Measurements from ENCODE around the gene OR1N1. TPM values are rescaled to one million over a fixed set of nuclear protein-coding genes. Genes with fewer than 3 reads are reported as not detected.

OR1N1 gene
- total and polyA plus RNA-seq, 2 of the 4 experiments (the other 2 are of a cell fraction): not detected

DNA sequence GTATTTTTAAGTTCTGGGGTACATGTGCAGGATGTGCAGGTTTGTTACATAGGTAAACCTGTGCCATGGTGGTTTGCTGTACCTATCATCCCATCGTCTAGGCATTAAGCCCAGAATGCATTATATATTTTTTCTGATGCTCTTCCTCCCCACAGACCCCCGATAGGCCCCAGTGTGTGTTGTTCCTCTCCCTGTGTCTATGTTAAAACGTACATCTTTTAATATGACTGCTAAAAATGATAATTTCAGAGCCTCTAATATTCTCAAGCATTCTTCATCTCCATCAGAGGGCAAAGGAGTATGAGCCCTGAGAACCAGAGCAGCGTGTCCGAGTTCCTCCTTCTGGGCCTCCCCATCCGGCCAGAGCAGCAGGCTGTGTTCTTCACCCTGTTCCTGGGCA is 16.6 kb downstream of the OR1N1 start, which contains the start of gene OR1J2:
OR1J2 (plus strand) TSS at position 301 of the 400 bp plus-strand sequence; CDS start at position 301, 0 bp downstream.
- Histone ChIP-seq H2BK120ac (ENCODE audit: low read depth, low read length) (no peak within 1 kb of the TSS), H3K9me3 (ENCODE audit: control insufficient read depth, insufficient read depth, low read length) (no peaks in the 10 kb centered on the region), H3K27me3 (ENCODE audit: control insufficient read depth, insufficient read depth, low read length) (peaks cover 16% of the 10 kb centered on the region), H2BK20ac (ENCODE audit: low read depth, low read length) (no peak within 1 kb of the TSS), H3K9ac (ENCODE audit: low read depth, low read length) (no peak within 1 kb of the TSS), H3K4ac (ENCODE audit: low read depth, low read length) (no peak within 1 kb of the TSS), H3K14ac (replicated peaks; ENCODE audit: low read depth, low read length) (no peak within 1 kb of the TSS), H3K4me2 (ENCODE audit: low read depth, low read length) (no peak within 1 kb of the TSS), H2AK9ac (replicated peaks; ENCODE audit: low read depth, low read length, poor library complexity) (no peak within 1 kb of the TSS), H4K8ac (ENCODE audit: low read depth in 2 of 2, low read length in 2 of 2) (no peak within 1 kb of the TSS), H3K4me3 (ENCODE audit: insufficient read depth, low read depth, low read length) (no peak within 1 kb of the TSS), H3K56ac (ENCODE audit: extremely low read depth, insufficient read depth, low read length) (no peak within 1 kb of the TSS), H4K91ac (ENCODE audit: insufficient read depth, low read depth, low read length) (no peak within 1 kb of the TSS), H2AK5ac (ENCODE audit: low read depth, low read length) (no peak within 1 kb of the TSS), H2BK15ac (ENCODE audit: low read depth, low read length) (no peak within 1 kb of the TSS), H4K20me1 (ENCODE audit: insufficient read depth, low read length) (no peaks in the 10 kb centered on the region), H2BK5ac (ENCODE audit: low read depth, low read length, poor library complexity, severe bottlenecking) (no peak within 1 kb of the TSS), H3K4me1 (ENCODE audit: control insufficient read depth, insufficient read depth, low read length) (no peaks in the 10 kb centered on the region), H3K79me1 (ENCODE audit: low read depth in 1 of 2, low read length in 2 of 2) (no peaks in the 10 kb centered on the region), H2AFZ (replicated peaks; ENCODE audit: low read length, poor library complexity) (no peak within 1 kb of the TSS), H3K18ac (ENCODE audit: low read depth, low read length) (no peak within 1 kb of the TSS), H4K5ac (ENCODE audit: low read depth, low read length) (no peak within 1 kb of the TSS), H3K9me1 (ENCODE audit: insufficient read depth, low read length) (no peaks in the 10 kb centered on the region), H3K23ac (ENCODE audit: low read depth, low read length) (no peak within 1 kb of the TSS), H3K27ac (ENCODE audit: insufficient read depth, low read length) (no peak within 1 kb of the TSS), H3K36me3 (ENCODE audit: control insufficient read depth, insufficient read depth, low read length) (no peaks in the 10 kb centered on the region)
- DNase-seq (no peak), ATAC-seq (ENCODE audit: low read depth) (no peak)
- CTCF ChIA-PET: interaction anchor here (0.5 to 1.5 kb wide), 3 partner anchors 12 to 72 kb away, joined by 3 to 7 read pairs (median 4); no protein-coding TSS in a partner anchor
- WGBS, 2 experiments (ENCODE audit: extremely low coverage in 2 of 2, insufficient read length in 1 of 2): 64% methylated on average over 2 of the region's 6 CpGs; no CpG with 5 or more reads in 1 of the 2 experiments
- in situ Hi-C loops (cut with MboI; ENCODE audit: low sequenced_read_pairs): no loop called here
- no TSS peak for BruUV-seq (replicated peaks)
- intact Hi-C loops (cut with micrococcal nuclease): no loop called here
- no peak for TF ChIP-seq POLR2A (IDR thresholded peaks at IDR 0.05; ENCODE audit: low read depth, low read length)
- TF ChIP-seq RCOR1 (IDR thresholded peaks at IDR 0.05; ENCODE audit: insufficient replicate concordance, low read length): no peak
- no peak for TF ChIP-seq CEBPB (IDR thresholded peaks at IDR 0.05; ENCODE audit: low read depth, low read length)
- TF ChIP-seq, protein P1, sequence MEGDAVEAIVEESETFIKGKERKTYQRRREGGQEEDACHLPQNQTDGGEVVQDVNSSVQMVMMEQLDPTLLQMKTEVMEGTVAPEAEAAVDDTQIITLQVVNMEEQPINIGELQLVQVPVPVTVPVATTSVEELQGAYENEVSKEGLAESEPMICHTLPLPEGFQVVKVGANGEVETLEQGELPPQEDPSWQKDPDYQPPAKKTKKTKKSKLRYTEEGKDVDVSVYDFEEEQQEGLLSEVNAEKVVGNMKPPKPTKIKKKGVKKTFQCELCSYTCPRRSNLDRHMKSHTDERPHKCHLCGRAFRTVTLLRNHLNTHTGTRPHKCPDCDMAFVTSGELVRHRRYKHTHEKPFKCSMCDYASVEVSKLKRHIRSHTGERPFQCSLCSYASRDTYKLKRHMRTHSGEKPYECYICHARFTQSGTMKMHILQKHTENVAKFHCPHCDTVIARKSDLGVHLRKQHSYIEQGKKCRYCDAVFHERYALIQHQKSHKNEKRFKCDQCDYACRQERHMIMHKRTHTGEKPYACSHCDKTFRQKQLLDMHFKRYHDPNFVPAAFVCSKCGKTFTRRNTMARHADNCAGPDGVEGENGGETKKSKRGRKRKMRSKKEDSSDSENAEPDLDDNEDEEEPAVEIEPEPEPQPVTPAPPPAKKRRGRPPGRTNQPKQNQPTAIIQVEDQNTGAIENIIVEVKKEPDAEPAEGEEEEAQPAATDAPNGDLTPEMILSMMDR (conservative IDR thresholded peaks at IDR 0.05; ENCODE audit: low read depth, low read length): no peak
- TF ChIP-seq BHLHE40 (IDR thresholded peaks at IDR 0.05; ENCODE audit: low read depth, low read length): no peak
- TF ChIP-seq, protein P2, sequence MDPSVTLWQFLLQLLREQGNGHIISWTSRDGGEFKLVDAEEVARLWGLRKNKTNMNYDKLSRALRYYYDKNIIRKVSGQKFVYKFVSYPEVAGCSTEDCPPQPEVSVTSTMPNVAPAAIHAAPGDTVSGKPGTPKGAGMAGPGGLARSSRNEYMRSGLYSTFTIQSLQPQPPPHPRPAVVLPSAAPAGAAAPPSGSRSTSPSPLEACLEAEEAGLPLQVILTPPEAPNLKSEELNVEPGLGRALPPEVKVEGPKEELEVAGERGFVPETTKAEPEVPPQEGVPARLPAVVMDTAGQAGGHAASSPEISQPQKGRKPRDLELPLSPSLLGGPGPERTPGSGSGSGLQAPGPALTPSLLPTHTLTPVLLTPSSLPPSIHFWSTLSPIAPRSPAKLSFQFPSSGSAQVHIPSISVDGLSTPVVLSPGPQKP (IDR thresholded peaks at IDR 0.05; ENCODE audit: borderline replicate concordance, low read depth, low read length): no peak
- TF ChIP-seq MAZ (IDR thresholded peaks at IDR 0.05; ENCODE audit: borderline replicate concordance, low read depth, low read length): no peak
- TF ChIP-seq MAFK (IDR thresholded peaks at IDR 0.05; ENCODE audit: low read depth, low read length): no peak
- TF ChIP-seq, protein P3, sequence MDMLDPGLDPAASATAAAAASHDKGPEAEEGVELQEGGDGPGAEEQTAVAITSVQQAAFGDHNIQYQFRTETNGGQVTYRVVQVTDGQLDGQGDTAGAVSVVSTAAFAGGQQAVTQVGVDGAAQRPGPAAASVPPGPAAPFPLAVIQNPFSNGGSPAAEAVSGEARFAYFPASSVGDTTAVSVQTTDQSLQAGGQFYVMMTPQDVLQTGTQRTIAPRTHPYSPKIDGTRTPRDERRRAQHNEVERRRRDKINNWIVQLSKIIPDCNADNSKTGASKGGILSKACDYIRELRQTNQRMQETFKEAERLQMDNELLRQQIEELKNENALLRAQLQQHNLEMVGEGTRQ (IDR thresholded peaks at IDR 0.05; ENCODE audit: low read depth, low read length): no peak
- no peak for TF ChIP-seq CHD1 (IDR thresholded peaks at IDR 0.05; ENCODE audit: low read depth, low read length)
- TF ChIP-seq FOS (IDR thresholded peaks at IDR 0.05; ENCODE audit: low read depth, low read length): no peak
- TF ChIP-seq SMC3 (IDR thresholded peaks at IDR 0.05; ENCODE audit: low read depth, low read length): no peak
- TF ChIP-seq RFX5 (IDR thresholded peaks at IDR 0.05; ENCODE audit: low read depth, low read length): no peak
- TF ChIP-seq NFE2L2 (IDR thresholded peaks at IDR 0.05; ENCODE audit: low read depth, low read length): no peak
- TF ChIP-seq RAD21 (IDR thresholded peaks at IDR 0.05; ENCODE audit: low read length): no peak
- no peak for TF ChIP-seq MXI1 (IDR thresholded peaks at IDR 0.05; ENCODE audit: borderline replicate concordance, low read depth, low read length)
- POLR2A ChIA-PET (ENCODE audit: unreplicated experiment): no interaction called here
- dilution Hi-C loops (cut with HindIII; ENCODE audit: low sequenced_read_pairs, unreplicated experiment): no loop called here
